GM19438 (cell line): ENCODE results near the gene HOXC9.

Experiments used
- ATAC-seq: cut with Tn5 transposase; IDR thresholded peaks from one replicate; pipeline ENCODE4 v1.9.1; 2021; ENCODE audit warnings: low read depth; ENCODE audit not compliant: unreplicated experiment

Gene HOXC9

GRCh38 chr12:53975479-53976152 is 24.3 kb upstream of the HOXC9 start:
- ATAC-seq: no peak

GRCh38 chr12:53976172-53976822 is 23.7 kb upstream of the HOXC9 start:
- no peak for ATAC-seq

GRCh38 chr12:53976823-53977595 is 23.0 kb upstream of the HOXC9 start:
- no peak for ATAC-seq

- no peak for ATAC-seq
These were observed 22.1 kb upstream of the HOXC9 start for GRCh38 chr12:53977596-53978445.

GRCh38 chr12:53978477-53979356 is 21.2 kb upstream of the HOXC9 start:
- no peak for ATAC-seq

- no peak for ATAC-seq
These were observed 19.7 kb upstream of the HOXC9 start for GRCh38 chr12:53980104-53980801.

GRCh38 chr12:53980802-53981496 is 19.0 kb upstream of the HOXC9 start:
- no peak for ATAC-seq

- no peak for ATAC-seq
These were observed 18.1 kb upstream of the HOXC9 start for GRCh38 chr12:53981634-53982565.

- ATAC-seq: no peak
These were observed 17.1 kb upstream of the HOXC9 start for GRCh38 chr12:53982648-53983567.

- ATAC-seq: no peak
These were observed 16.4 kb upstream of the HOXC9 start for GRCh38 chr12:53983568-53983949.

GRCh38 chr12:53983950-53984572 is 15.9 kb upstream of the HOXC9 start:
- ATAC-seq: no peak

- ATAC-seq: no peak
These were observed 14.9 kb upstream of the HOXC9 start, which contains the start of gene HOXC10 for GRCh38 chr12:53984901-53985691. TSS of gene HOXC10 (plus strand) at chr12:53985146. CDS start at chr12:53985260, 114 bp downstream.

- ATAC-seq: no peak
These were observed 14.3 kb upstream of the HOXC9 start for GRCh38 chr12:53985692-53985993.

GRCh38 chr12:53985994-53986685 is 13.8 kb upstream of the HOXC9 start:
- ATAC-seq: no peak
